ENCODE measurements around the gene CDKN2AIPNL. TPM values are rescaled to one million over a fixed set of nuclear protein-coding genes. Genes with fewer than 3 reads are reported as not detected.

Gene CDKN2AIPNL
- total and polyA plus RNA-seq, 2 of the 8 experiments (the other 6 are each of a cell fraction or from before 2014, with no cell fraction given): 40.0 to 56.3 TPM

GRCh38 chr5:134410822-134411221 lies 859 bp downstream of the CDKN2AIPNL start:
- no peaks in the 10 kb centered on the region for H4K20me1 ChIP-seq (replicated peaks in 1 of 2; ENCODE audit: control insufficient read depth in 1 of 2, insufficient read depth in 2 of 2, low read length in 2 of 2)
- no peak overlapping the region for H3K27ac ChIP-seq (ENCODE audit: low read depth, low read length)
- H4K8ac ChIP-seq (ENCODE audit: extremely low read depth, insufficient read depth, low read length): no peak overlapping the region
- no peak overlapping the region for H3K14ac ChIP-seq (ENCODE audit: insufficient read length)
- no peak overlapping the region for H2BK20ac ChIP-seq (ENCODE audit: low read length)
- ChIA-PET CTCF (ENCODE audit: partially characterized antibody) (interaction anchor here (0.7 to 7.0 kb wide), 44 partner anchors 9 to 366 kb away, joined by 3 to 91 read pairs (median 5); partner anchors contain the start of genes SEC24A and UBE2B), POLR2A (ENCODE audit: partially characterized antibody) (interaction anchor here (0.8 to 2.8 kb wide), 28 partner anchors 9 to 185 kb away, joined by 3 to 22 read pairs (median 4); partner anchors contain the start of genes JADE2, PPP2CA and UBE2B)
- peak overlapping the region; percentile 83 to 84 for H3K4me2 ChIP-seq (ENCODE audit: insufficient read depth in 1 of 2, low read depth in 2 of 2, low read length in 2 of 2)
- no peak overlapping the region for H4K5ac ChIP-seq (ENCODE audit: insufficient read length, low read depth, low read length)
- no peaks in the 10 kb centered on the region for H3K27me3 ChIP-seq (replicated peaks in 1 of 4; ENCODE audit: control insufficient read depth in 3 of 4, extremely low read depth in 1 of 4, insufficient read depth in 3 of 4, low read length in 3 of 4)
- no peak overlapping the region for H2BK15ac ChIP-seq (ENCODE audit: low read length)
- peaks cover 3 to 19% (median 6%) of the 10 kb centered on the region in 4 experiments; a peak in 5 of 8 replicates for H3K36me3 ChIP-seq (ENCODE audit: control insufficient read depth in 2 of 4, insufficient read depth in 4 of 4, low read length in 3 of 4)
- H4K91ac ChIP-seq (replicated peaks; ENCODE audit: insufficient read length, low read length): no peak overlapping the region
- peaks cover 5 to 10% (median 8%) of the 10 kb centered on the region in 4 experiments for H3K4me1 ChIP-seq (replicated peaks in 1 of 4; ENCODE audit: control insufficient read depth in 3 of 4, insufficient read depth in 4 of 4, low read length in 3 of 4)
- no peak overlapping the region for H2BK5ac ChIP-seq (ENCODE audit: low read depth, low read length)
- TF ChIP-seq CTCF (IDR thresholded peaks at IDR 0.05; ENCODE audit: control extremely low read depth in 1 of 3, insufficient read depth in 1 of 3, low read depth in 1 of 3, low read length in 3 of 3) (no peak), SIRT6 (IDR thresholded peaks at IDR 0.05; ENCODE audit: low read length) (no peak), YY1 (IDR thresholded peaks at IDR 0.05; ENCODE audit: low read depth, low read length) (0 out of 2 replicates have a peak, but pooled peaks have one; percentile 43), SIX5 (IDR thresholded peaks at IDR 0.05; ENCODE audit: low read depth, low read length) (no peak)
- H3K18ac ChIP-seq (ENCODE audit: extremely low read depth, low read length): no peak overlapping the region
- no peak overlapping the region for H2BK12ac ChIP-seq (ENCODE audit: low read depth, low read length)
- H3K4ac ChIP-seq (replicated peaks; ENCODE audit: insufficient read length, low read depth, low read length): no peak overlapping the region
- no peak overlapping the region for H3K23ac ChIP-seq (ENCODE audit: insufficient read length)
- peaks cover 5% of the 10 kb centered on the region for H3K79me1 ChIP-seq (ENCODE audit: low read depth, low read length)
- FAIRE-seq (no peak), DNase-seq (ENCODE audit: low read depth in 1 of 2, low spot score in 2 of 2) (no peak)
- no peak overlapping the region for H2AK5ac ChIP-seq (ENCODE audit: low read depth, low read length)
- peaks cover 5% of the 10 kb centered on the region; the same call in 1 of the 2 replicates for H3K23me2 ChIP-seq (ENCODE audit: low read depth, low read length)
- H3K9ac ChIP-seq (replicated peaks in 1 of 4; ENCODE audit: extremely low read depth in 1 of 4, low read depth in 3 of 4, low read length in 3 of 4): peak overlapping the region in 3 of 4 experiments; percentile 15 to 76 (median 57); a peak in 4 of 7 replicates
- no peaks in the 10 kb centered on the region for H3K9me3 ChIP-seq (ENCODE audit: insufficient read depth in 2 of 2, low read depth in 1 of 2, low read length in 1 of 2)
- H3K56ac ChIP-seq (replicated peaks; ENCODE audit: insufficient read length, low read depth, low read length): no peak overlapping the region
- H2BK120ac ChIP-seq (replicated peaks; ENCODE audit: low read depth, low read length): no peak overlapping the region
- no peak overlapping the region for H2AFZ ChIP-seq (ENCODE audit: low read length)
- H3K4me3 ChIP-seq (ENCODE audit: extremely low read depth in 1 of 4, insufficient read depth in 2 of 4, low read depth in 3 of 4, low read length in 4 of 4): peak overlapping the region; percentile 75 to 97 (median 86)
- WGBS, 2 experiments (ENCODE audit: extremely low coverage in 1 of 2, insufficient coverage in 1 of 2, insufficient read length in 1 of 2, insufficient replicate concordance in 2 of 2, low coverage in 1 of 2, low lambda C conversion rate in 2 of 2, missing lambda C conversion rate in 1 of 2): 85% methylated on average over 4 of the region's 4 CpGs; no CpG with 5 or more reads in 1 of the 2 experiments
- peaks cover 11 to 26% of the 10 kb centered on the region in 2 experiments for H3K79me2 ChIP-seq (ENCODE audit: control insufficient read depth in 1 of 2, insufficient read depth in 2 of 2, low read length in 2 of 2)
